ENCODE data around the gene KDM6A. TPM values are rescaled to one million over a fixed set of nuclear protein-coding genes. Genes with fewer than 3 reads are reported as not detected.

KDM6A gene
- total and polyA plus RNA-seq, 2 donors (not counting 1 experiment from before 2014, with no cell fraction given): 33.3 to 57.0 TPM

- H3K9me3 Mint-ChIP-seq (ENCODE audit: insufficient read depth): no peaks in the 10 kb centered on the region
- H3K27ac ChIP-seq (ENCODE audit: low read length in 2 of 2): no peak overlapping the region
- H3K4me1 ChIP-seq (ENCODE audit: control insufficient read depth in 2 of 2, insufficient read depth in 2 of 2, low read length in 2 of 2): peaks cover 4 to 22% of the 10 kb centered on the region in 2 donors
- POLR2A ChIA-PET: no interaction called here
- H3K27me3 Mint-ChIP-seq: no peaks in the 10 kb centered on the region
- H3K4me3 Mint-ChIP-seq: no peak overlapping the region
- H4K20me1 ChIP-seq (ENCODE audit: control insufficient read depth, insufficient read depth, low read length, poor library complexity, severe bottlenecking): peaks cover 90% of the 10 kb centered on the region
- H3K27me3 ChIP-seq (replicated peaks in 1 of 4; ENCODE audit: control extremely low read depth in 1 of 4, control insufficient read depth in 3 of 4, insufficient read depth in 4 of 4, low read length in 3 of 4): no peaks in the 10 kb centered on the region
- ATAC-seq (ENCODE audit: low read depth): no peak
- intact Hi-C loops (cut with micrococcal nuclease): no loop called here
- no peaks in the 10 kb centered on the region for H3K9me3 ChIP-seq (ENCODE audit: control extremely low read depth in 1 of 3, control insufficient read depth in 2 of 3, insufficient read depth in 1 of 3, low read length in 2 of 3)
- no peak overlapping the region for H2AFZ ChIP-seq (ENCODE audit: insufficient read depth, low read depth, low read length, poor library complexity, severe bottlenecking)
- TF ChIP-seq CTCF (IDR thresholded peaks at IDR 0.05) (no peak), EZH2 (IDR thresholded peaks at IDR 0.05; ENCODE audit: borderline replicate concordance, insufficient read depth, low read depth, low read length, poor library complexity, severe bottlenecking) (no peak)
- H3K27ac Mint-ChIP-seq: no peak overlapping the region
- peaks cover 100% of the 10 kb centered on the region for H3K79me2 ChIP-seq (ENCODE audit: control insufficient read depth, insufficient read depth, low read length)
- no peak overlapping the region for H3K9ac ChIP-seq (ENCODE audit: low read length)
- H3K4me3 ChIP-seq (ENCODE audit: control extremely low read depth in 1 of 5, extremely low read depth in 1 of 5, insufficient read depth in 1 of 5, low read depth in 2 of 5, low read length in 4 of 5): no peak overlapping the region
- H3K36me3 ChIP-seq (replicated peaks in 1 of 2; ENCODE audit: control extremely low read depth in 1 of 2, control insufficient read depth in 1 of 2, extremely low read depth in 1 of 2, insufficient read depth in 2 of 2, low read length in 1 of 2): no peaks in the 10 kb centered on the region
- CTCF ChIA-PET: no interaction called here
- no peak for DNase-seq
- WGBS (ENCODE audit: insufficient coverage): no CpG with 5 or more reads among the region's 4 CpGs
- H3K4me1 Mint-ChIP-seq: peaks cover 50% of the 10 kb centered on the region
- no peak overlapping the region for H3K4me2 ChIP-seq (replicated peaks; ENCODE audit: low read depth, low read length, poor library complexity, severe bottlenecking)
Observed at GRCh38 chrX:44935172-44935571, 62.2 kb downstream of the KDM6A start.

GRCh38 chrX:44935640-44936039 is 62.7 kb downstream of the KDM6A start:
- Histone ChIP-seq H3K4me1 (ENCODE audit: control insufficient read depth in 2 of 2, insufficient read depth in 2 of 2, low read length in 2 of 2) (peaks cover 4 to 22% of the 10 kb centered on the region in 2 donors), H3K36me3 (replicated peaks in 1 of 2; ENCODE audit: control extremely low read depth in 1 of 2, control insufficient read depth in 1 of 2, extremely low read depth in 1 of 2, insufficient read depth in 2 of 2, low read length in 1 of 2) (no peaks in the 10 kb centered on the region), H3K27me3 (replicated peaks in 1 of 4; ENCODE audit: control extremely low read depth in 1 of 4, control insufficient read depth in 3 of 4, insufficient read depth in 4 of 4, low read length in 3 of 4) (no peaks in the 10 kb centered on the region), H3K9ac (ENCODE audit: low read length) (no peak overlapping the region), H2AFZ (ENCODE audit: insufficient read depth, low read depth, low read length, poor library complexity, severe bottlenecking) (no peak overlapping the region), H4K20me1 (ENCODE audit: control insufficient read depth, insufficient read depth, low read length, poor library complexity, severe bottlenecking) (peaks cover 90% of the 10 kb centered on the region), H3K27ac (ENCODE audit: low read length in 2 of 2) (no peak overlapping the region), H3K4me2 (replicated peaks; ENCODE audit: low read depth, low read length, poor library complexity, severe bottlenecking) (no peak overlapping the region), H3K9me3 (ENCODE audit: control extremely low read depth in 1 of 3, control insufficient read depth in 2 of 3, insufficient read depth in 1 of 3, low read length in 2 of 3) (no peaks in the 10 kb centered on the region), H3K79me2 (ENCODE audit: control insufficient read depth, insufficient read depth, low read length) (peaks cover 100% of the 10 kb centered on the region), H3K4me3 (ENCODE audit: control extremely low read depth in 1 of 5, extremely low read depth in 1 of 5, insufficient read depth in 1 of 5, low read depth in 2 of 5, low read length in 4 of 5) (no peak overlapping the region)
- Mint-ChIP-seq H3K4me3 (no peak overlapping the region), H3K27ac (no peak overlapping the region), H3K9me3 (ENCODE audit: insufficient read depth) (no peaks in the 10 kb centered on the region), H3K4me1 (peaks cover 50% of the 10 kb centered on the region), H3K27me3 (no peaks in the 10 kb centered on the region)
- 92% methylated on average over 2 of the region's 5 CpGs for WGBS (ENCODE audit: insufficient coverage)
- CTCF ChIA-PET: no interaction called here
- ATAC-seq (ENCODE audit: low read depth): no peak
- intact Hi-C loops (cut with micrococcal nuclease): no loop called here
- TF ChIP-seq CTCF (IDR thresholded peaks at IDR 0.05) (no peak), EZH2 (IDR thresholded peaks at IDR 0.05; ENCODE audit: borderline replicate concordance, insufficient read depth, low read depth, low read length, poor library complexity, severe bottlenecking) (no peak)
- POLR2A ChIA-PET: no interaction called here
- no peak for DNase-seq

Data from B cell (primary cell).